HG03378 (cell line): ENCODE measurements around the gene ABHD8.

Source experiments
- ATAC-seq: cut with Tn5 transposase; IDR thresholded peaks from one replicate; pipeline ENCODE4 v1.9.1; 2021; ENCODE audit warnings: mild to moderate bottlenecking, moderate library complexity; ENCODE audit not compliant: unreplicated experiment

Gene ABHD8

GRCh38 chr19:17303167-17303939 lies at the start of gene ABHD8:
ABHD8 (minus strand) TSS chr19:17303425; CDS start chr19:17301616, 1,809 bp downstream.
- no peak for ATAC-seq

- ATAC-seq: no peak
These were observed 49.5 kb upstream of the ABHD8 start for GRCh38 chr19:17352608-17353280.

DNA sequence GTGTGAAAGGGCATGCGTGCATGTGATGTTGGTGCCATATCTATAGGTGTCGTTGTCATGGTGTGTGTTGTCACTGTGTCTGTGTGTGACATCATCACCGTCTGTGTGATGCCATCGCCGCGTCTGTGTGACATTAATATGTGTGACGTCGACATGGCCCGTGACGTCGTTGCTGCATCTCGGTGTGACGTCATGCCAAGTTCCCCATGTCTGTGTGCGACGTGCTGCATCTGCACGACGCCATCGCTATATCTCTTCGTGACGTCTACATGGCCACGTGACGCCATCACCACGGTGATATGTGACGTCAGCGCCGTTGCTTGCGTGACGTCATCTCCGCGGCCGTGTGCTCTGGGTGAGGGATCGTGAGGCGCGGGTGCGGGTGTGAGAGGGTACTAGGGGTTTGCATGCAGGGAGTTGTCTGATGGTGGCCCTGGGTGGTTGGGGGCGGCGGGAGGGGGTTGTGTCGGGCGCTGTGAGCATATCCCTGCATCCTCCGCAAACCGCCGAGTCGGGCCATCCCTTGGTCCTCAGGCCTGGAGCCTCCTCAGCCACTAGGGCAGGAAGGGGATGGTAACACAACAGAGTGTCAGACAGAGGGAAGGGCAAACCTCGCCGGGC lies 48.7 kb upstream of the ABHD8 start:
- ATAC-seq: no peak

GRCh38 chr19:17348700-17349099 lies 45.5 kb upstream of the ABHD8 start:
- ATAC-seq: no peak

- ATAC-seq: no peak
These were observed 44.7 kb upstream of the ABHD8 start for GRCh38 chr19:17347877-17348276.

- ATAC-seq: no peak
These were observed 44.1 kb upstream of the ABHD8 start for GRCh38 chr19:17347361-17347760.

DNA sequence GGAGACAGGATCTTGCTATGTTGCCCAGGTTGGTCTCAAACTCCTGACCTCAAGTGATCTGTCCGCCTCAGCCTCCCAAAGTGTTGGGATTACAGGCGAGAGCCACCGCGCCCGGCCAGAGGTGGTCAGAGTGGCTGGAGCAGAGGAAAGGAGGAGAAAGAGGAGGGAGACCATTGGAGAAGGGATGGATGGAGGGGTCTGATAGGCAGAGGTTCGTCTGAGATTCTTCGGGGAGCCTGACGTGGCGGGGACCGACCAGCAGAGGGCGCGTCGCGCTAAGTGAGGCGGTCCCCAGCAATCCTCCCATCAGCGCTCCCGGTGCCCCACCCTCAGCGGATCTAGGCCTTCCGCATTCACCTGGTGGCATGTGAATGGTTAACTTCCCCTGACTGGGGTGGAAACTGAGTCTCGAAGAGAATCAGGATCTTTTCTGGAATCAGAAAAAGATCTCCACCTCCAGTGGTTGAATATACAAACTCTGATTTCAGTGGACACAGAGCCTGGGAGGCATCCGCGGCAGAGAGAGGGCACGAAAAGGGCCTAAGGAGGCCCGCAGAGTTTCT lies 43.0 kb upstream of the ABHD8 start:
- ATAC-seq: no peak

DNA sequence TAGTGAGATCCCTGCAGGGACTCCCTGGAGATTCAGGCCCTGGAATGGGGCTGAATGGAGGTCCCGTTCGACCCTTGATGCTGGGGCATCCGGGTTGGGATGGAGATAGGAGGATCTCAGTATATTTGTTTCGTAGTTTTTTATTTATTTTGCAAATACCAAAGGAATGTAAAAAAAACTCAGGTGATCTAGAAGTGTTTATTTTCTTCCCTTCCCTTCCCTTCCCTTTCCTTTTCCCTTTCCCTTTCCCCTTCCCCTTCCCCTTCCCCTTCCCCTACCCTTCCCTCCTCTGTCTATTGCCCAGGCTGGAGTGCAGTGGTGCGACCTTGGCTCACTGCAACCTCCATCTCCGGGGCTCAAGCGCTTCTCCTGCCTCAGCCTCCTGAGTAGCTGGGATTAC lies 38.6 kb upstream of the ABHD8 start:
- ATAC-seq: no peak

GRCh38 chr19:17341386-17341785 lies 38.2 kb upstream of the ABHD8 start:
- no peak for ATAC-seq

DNA sequence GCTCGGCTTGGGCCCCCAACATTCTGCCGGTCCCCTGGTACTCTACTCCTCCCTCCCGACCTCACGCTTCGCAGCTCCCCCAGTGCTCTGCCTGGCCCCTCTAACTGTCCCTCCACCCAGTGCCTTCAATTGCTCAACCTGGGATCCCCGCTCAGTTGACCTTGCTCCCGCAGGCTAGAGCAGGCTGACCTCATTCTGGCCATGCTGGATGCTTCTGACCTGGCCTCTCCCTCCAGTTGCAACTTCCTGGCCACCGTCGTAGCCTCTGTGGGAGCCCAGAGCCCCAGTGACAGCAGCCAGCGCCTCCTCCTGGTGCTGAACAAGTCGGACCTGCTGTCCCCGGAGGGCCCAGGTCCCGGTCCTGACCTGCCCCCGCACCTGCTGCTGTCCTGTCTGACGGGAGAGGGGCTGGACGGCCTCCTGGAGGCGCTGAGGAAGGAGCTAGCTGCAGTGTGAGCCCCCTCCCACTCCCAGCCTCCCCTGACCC lies 37.7 kb upstream of the ABHD8 start:
- no peak for ATAC-seq

DNA sequence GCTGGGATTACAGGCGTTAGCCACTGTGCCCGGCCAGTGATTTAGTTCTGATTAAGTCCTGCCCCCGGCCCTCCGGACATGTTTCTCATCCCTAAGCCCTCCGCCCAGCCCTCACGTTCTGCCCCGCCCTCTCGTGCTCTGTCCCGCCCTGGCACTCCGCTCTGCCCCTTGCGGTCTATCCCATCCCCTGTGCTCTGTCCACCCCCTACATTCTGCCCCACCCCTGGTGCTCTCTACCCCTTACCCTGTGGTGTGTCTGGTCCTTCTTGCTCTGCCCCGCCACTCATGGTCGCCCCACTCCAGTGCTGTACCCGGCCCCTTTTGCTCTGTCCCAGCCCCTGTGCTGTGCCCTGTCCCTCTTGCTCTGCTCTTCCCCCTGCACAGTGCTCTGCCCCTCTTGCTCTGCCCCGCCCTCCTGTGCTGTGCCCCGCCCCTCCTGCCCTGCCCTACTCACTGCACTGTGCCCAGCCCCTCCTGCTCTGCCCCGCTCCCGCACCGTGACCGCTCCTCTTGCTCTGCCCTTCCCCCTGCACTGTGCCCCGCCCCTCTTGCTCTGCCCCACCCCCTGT lies 37.2 kb upstream of the ABHD8 start:
- no peak for ATAC-seq

GRCh38 chr19:17339088-17339741 lies 36.0 kb upstream of the ABHD8 start:
- ATAC-seq: no peak

- no peak for ATAC-seq
These were observed 35.3 kb upstream of the ABHD8 start for GRCh38 chr19:17338433-17339078.

DNA sequence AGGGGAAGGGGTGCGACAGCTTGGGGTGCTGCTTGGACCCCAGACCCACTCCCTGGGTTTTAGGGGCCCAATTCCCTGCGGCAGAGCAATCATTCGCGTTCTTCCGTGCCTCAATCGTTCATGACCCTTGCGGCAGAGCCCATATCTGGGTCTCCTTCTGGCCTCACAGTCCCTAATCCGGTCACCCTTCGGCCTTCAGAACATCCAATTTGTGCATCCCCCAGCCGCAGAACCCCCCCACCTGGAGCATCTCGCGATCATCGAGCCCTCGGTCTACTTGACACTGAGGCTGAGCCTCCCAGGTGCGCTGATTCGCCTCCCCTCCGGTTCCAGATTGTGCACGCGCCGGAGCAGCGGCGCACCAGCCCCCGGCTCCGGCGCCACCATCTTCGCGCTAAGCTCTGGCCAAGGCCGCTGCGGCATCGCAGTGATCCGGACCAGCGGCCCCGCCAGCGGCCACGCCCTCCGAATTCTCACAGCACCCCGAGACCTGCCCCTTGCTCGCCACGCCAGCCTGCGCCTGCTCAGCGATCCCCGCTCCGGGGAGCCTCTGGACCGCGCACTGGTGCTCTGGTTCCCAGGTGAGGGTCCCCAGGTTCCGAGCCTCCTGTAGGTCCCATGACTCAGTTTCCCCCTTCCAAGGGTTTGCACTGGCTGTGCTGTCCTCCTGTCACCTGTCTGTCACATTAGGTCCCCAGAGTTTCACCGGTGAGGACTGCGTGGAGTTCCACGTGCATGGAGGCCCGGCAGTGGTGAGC lies 34.6 kb upstream of the ABHD8 start:
- no peak for ATAC-seq

- peak; percentile 81 for ATAC-seq
These were observed 33.8 kb upstream of the ABHD8 start, which contains the start of gene GTPBP3 for GRCh38 chr19:17336872-17337674. GTPBP3 (plus strand) TSS chr19:17337553; CDS start chr19:17337612, 59 bp downstream.

- no peak for ATAC-seq
These were observed 32.4 kb upstream of the ABHD8 start for GRCh38 chr19:17335575-17335974.

DNA sequence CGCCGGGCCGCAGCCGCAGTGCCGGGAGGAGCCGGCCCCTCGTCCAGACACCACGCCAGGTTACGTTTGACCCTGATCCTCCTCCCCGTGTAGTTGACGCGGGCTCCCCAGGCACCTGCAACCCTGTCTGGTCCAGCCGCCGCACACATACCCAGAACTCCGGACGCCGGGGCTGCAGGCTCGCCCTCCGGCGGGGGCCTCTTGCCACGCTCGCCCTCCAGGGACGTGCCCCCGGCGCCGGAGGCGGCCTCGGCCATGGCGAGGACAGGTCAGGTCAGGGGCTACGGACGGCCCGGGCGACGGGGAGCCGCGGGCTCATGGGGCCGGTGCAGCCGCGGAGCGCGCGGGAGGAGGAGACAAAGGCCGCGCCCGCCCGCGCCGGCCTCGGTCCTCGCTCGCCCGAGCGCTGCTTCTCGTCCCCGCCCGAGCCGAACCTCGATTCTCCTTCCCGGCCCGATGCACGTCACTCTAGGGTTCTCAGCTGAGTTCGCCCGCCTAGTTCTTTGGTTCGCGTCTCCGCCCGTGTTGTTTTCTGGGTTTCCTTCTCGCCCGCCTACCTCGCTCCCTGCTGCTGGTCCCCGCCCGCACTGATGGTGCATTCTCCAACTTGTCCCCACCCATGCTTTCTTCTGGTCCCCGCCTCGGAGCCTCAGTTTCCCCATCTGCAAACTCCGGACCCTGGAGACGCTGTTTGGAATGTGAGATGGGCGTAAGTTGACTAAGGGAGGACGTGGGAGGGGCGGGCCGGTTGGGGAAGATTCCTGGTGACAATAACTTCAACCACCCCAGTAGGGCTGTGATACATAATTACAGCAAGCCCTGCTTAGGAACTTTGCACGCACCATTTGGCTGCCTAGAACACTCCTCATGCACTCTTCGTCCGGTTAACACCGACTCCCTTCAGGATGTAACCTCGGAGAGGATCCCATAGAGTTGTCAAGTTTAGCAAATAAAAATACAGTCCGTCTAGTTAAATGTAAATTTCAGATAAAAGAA lies 31.5 kb upstream of the ABHD8 start, which contains the start of gene ANO8:
Gene ANO8, minus strand, starts transcription at position 442 of the 996 bp plus-strand sequence. Its CDS starts 185 bp downstream, at position 257.
- ATAC-seq: peak; percentile 29
